ENCODE results near the gene CATSPERZ. TPM values are rescaled to one million over a fixed set of nuclear protein-coding genes. Genes with fewer than 3 reads are reported as not detected.

CATSPERZ gene
- total and polyA plus RNA-seq, 2 of the 13 experiments (the other 11 are each of a cell fraction or from before 2014, with no cell fraction given) = 0.22 to 0.48 TPM

DNA sequence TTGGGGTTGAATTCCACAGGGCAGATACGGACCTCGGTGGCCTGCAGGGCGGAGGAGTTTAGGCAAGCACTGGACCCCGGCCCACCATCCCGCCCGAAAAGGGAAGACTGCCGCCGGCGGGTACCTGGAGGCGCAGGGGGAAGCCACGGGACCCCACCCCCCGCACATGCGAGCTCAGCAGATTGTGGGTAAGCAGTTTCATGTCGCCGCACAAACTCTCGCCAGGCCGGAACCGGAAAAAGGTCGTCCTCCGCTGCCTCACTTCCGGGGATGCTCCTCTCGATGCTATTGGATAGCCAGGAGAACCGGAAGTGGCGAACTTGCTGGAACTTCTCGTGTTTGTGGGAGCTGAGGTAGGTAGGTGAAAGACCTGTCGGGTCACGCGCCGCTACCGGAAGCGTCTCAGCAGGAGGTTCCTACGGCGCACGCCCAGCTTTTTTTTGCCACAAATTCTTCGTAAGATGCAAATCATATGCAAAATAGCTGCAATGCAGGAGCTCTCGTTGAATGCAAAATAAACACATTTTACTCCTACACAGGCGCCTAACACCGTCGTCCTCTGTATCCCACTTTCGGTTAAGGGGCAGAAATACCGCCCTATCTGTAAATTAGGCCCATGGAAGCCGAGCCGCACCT lies 17.3 kb downstream of the CATSPERZ start, which contains the start of gene TRMT112 (continued):
- TF ChIP-seq, protein P1, sequence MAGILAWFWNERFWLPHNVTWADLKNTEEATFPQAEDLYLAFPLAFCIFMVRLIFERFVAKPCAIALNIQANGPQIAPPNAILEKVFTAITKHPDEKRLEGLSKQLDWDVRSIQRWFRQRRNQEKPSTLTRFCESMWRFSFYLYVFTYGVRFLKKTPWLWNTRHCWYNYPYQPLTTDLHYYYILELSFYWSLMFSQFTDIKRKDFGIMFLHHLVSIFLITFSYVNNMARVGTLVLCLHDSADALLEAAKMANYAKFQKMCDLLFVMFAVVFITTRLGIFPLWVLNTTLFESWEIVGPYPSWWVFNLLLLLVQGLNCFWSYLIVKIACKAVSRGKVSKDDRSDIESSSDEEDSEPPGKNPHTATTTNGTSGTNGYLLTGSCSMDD (CRISPR knock-in tag; IDR thresholded peaks at IDR 0.05) = no peak
- TF ChIP-seq HCFC1 (IDR thresholded peaks at IDR 0.05; ENCODE audit: low read depth, low read length) (peak; percentile 43; the same call in 1 of the 2 replicates), EHMT2 (IDR thresholded peaks at IDR 0.05; ENCODE audit: borderline replicate concordance, low read depth, low read length) (no peak), SMAD3 (CRISPR knock-in tag; IDR thresholded peaks at IDR 0.05) (peak; percentile 33; the same call in 1 of the 2 replicates), KLF15 (CRISPR knock-in tag; IDR thresholded peaks at IDR 0.05; ENCODE audit: borderline replicate concordance) (no peak), NFYC (CRISPR knock-in tag; IDR thresholded peaks at IDR 0.05) (peak; percentile 88), ZBTB8A (CRISPR knock-in tag; IDR thresholded peaks at IDR 0.05; ENCODE audit: borderline replicate concordance, low read depth) (no peak), PHF20 (CRISPR knock-in tag; IDR thresholded peaks at IDR 0.05) (peak; percentile 78), ZNF563 (CRISPR knock-in tag; IDR thresholded peaks at IDR 0.05) (0 out of 2 replicates have a peak, but pooled peaks have one; percentile 29), SUZ12 (IDR thresholded peaks at IDR 0.05; ENCODE audit: low read depth, low read length) (no peak), ZNF678 (CRISPR knock-in tag; IDR thresholded peaks at IDR 0.05) (no peak), FIP1L1 (IDR thresholded peaks at IDR 0.05; ENCODE audit: borderline replicate concordance, insufficient read depth, low read depth, low read length) (no peak), KLF6 (CRISPR knock-in tag; IDR thresholded peaks at IDR 0.05) (peak; percentile 20; the same call in 1 of the 2 replicates), FLYWCH1 (CRISPR knock-in tag; IDR thresholded peaks at IDR 0.05) (peak; percentile 73; the same call in 1 of the 2 replicates), MED8 (CRISPR knock-in tag; IDR thresholded peaks at IDR 0.05; ENCODE audit: insufficient replicate concordance) (peak; percentile 50), FOXA3 (CRISPR knock-in tag; IDR thresholded peaks at IDR 0.05) (no peak), NONO (IDR thresholded peaks at IDR 0.05) (no peak), NONO (CRISPR knock-in tag; conservative IDR thresholded peaks at IDR 0.05) (no peak; the same call in 1 of the 2 replicates), MXI1 (IDR thresholded peaks at IDR 0.05; ENCODE audit: borderline replicate concordance, low read depth, low read length) (peak; percentile 68; the same call in 1 of the 3 replicates), DNMT3B (CRISPR knock-in tag; conservative IDR thresholded peaks at IDR 0.05) (peak; percentile 36; the same call in 1 of the 2 replicates), ATF7-NPFF (CRISPR knock-in tag; IDR thresholded peaks at IDR 0.05; ENCODE audit: low read depth) (no peak; the same call in 1 of the 2 replicates)
- TF ChIP-seq, protein P2, sequence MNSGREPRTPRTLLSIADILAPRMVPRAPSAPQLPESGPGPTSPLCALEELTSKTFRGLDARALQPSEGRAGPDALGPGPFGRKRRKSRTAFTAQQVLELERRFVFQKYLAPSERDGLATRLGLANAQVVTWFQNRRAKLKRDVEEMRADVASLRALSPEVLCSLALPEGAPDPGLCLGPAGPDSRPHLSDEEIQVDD (CRISPR knock-in tag; IDR thresholded peaks at IDR 0.05; ENCODE audit: borderline replicate concordance) = no peak
- TF ChIP-seq, protein P3, sequence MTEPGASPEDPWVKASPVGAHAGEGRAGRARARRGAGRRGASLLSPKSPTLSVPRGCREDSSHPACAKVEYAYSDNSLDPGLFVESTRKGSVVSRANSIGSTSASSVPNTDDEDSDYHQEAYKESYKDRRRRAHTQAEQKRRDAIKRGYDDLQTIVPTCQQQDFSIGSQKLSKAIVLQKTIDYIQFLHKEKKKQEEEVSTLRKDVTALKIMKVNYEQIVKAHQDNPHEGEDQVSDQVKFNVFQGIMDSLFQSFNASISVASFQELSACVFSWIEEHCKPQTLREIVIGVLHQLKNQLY (CRISPR knock-in tag; IDR thresholded peaks at IDR 0.05) = no peak
- TF ChIP-seq, protein P4, sequence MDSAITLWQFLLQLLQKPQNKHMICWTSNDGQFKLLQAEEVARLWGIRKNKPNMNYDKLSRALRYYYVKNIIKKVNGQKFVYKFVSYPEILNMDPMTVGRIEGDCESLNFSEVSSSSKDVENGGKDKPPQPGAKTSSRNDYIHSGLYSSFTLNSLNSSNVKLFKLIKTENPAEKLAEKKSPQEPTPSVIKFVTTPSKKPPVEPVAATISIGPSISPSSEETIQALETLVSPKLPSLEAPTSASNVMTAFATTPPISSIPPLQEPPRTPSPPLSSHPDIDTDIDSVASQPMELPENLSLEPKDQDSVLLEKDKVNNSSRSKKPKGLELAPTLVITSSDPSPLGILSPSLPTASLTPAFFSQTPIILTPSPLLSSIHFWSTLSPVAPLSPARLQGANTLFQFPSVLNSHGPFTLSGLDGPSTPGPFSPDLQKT (CRISPR knock-in tag; IDR thresholded peaks at IDR 0.05; ENCODE audit: borderline replicate concordance) = peak; percentile 32; the same call in 1 of the 2 replicates
- TF ChIP-seq, protein P5, sequence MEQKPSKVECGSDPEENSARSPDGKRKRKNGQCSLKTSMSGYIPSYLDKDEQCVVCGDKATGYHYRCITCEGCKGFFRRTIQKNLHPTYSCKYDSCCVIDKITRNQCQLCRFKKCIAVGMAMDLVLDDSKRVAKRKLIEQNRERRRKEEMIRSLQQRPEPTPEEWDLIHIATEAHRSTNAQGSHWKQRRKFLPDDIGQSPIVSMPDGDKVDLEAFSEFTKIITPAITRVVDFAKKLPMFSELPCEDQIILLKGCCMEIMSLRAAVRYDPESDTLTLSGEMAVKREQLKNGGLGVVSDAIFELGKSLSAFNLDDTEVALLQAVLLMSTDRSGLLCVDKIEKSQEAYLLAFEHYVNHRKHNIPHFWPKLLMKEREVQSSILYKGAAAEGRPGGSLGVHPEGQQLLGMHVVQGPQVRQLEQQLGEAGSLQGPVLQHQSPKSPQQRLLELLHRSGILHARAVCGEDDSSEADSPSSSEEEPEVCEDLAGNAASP (CRISPR knock-in tag; IDR thresholded peaks at IDR 0.05; ENCODE audit: borderline replicate concordance) = no peak

Data from HepG2 (cell line).